HEK293 (cell line): ENCODE data around the gene CSPG4.

Source experiments
- CTCF ChIP-seq: fragments of 450-650 bp; formaldehyde crosslinking; IDR thresholded peaks from 2 replicates; pipeline ENCODE4 v1.5.1; 2016; ENCODE audit warnings: missing biosample characterization, missing genetic modification characterization
- PBX3 ChIP-seq: sonication (generic); formaldehyde crosslinking; IDR thresholded peaks from 2 replicates; pipeline ENCODE4 v1.8.1; 2022; ENCODE audit warnings: mild to moderate bottlenecking, moderate library complexity, missing genetic modification reagents
- REST ChIP-seq: fragments of 450-650 bp; formaldehyde crosslinking; IDR thresholded peaks from 2 replicates; pipeline ENCODE4 v1.5.1; 2016; ENCODE audit warnings: missing biosample characterization, missing genetic modification characterization
- ZBTB49 ChIP-seq: fragments of 450-650 bp; formaldehyde crosslinking; IDR thresholded peaks from 2 replicates; pipeline ENCODE4 v1.5.1; 2016; ENCODE audit warnings: missing biosample characterization, missing genetic modification characterization, low read depth
- ZNF266 ChIP-seq: fragments of 450-650 bp; formaldehyde crosslinking; IDR thresholded peaks from 2 replicates; pipeline ENCODE4 v1.5.1; 2016; ENCODE audit warnings: missing biosample characterization, missing genetic modification characterization, low read depth
- ZNF335 ChIP-seq: fragments of 450-650 bp; formaldehyde crosslinking; conservative IDR thresholded peaks from 2 replicates; pipeline ENCODE4 v1.5.1; 2016; ENCODE audit warnings: missing biosample characterization, missing genetic modification characterization
- ZNF362 ChIP-seq: fragments of 450-650 bp; formaldehyde crosslinking; IDR thresholded peaks from 2 replicates; pipeline ENCODE4 v1.5.1; 2016; ENCODE audit warnings: missing biosample characterization, missing genetic modification characterization
- ZNF426 ChIP-seq: fragments of 450-650 bp; formaldehyde crosslinking; IDR thresholded peaks from 2 replicates; pipeline ENCODE4 v1.5.1; 2017; ENCODE audit warnings: missing biosample characterization, missing genetic modification characterization, mild to moderate bottlenecking, inconsistent platforms, moderate library complexity
- ZNF837 ChIP-seq: fragments of 450-650 bp; formaldehyde crosslinking; IDR thresholded peaks from 2 replicates; pipeline ENCODE4 v1.5.1; 2016; ENCODE audit warnings: missing biosample characterization, missing genetic modification characterization

- TF ChIP-seq ZBTB49 (tag by site-specific recombination) (no peak), CTCF (tag by site-specific recombination) (no peak), ZNF362 (no peak), ZNF837 (tag by site-specific recombination) (no peak), ZNF335 (tag by site-specific recombination) (no peak), ZNF426 (tag by site-specific recombination) (no peak), PBX3 (CRISPR knock-in tag) (no peak), REST (no peak), ZNF266 (tag by site-specific recombination) (no peak)
These were observed 43.3 kb downstream of the CSPG4 start for GRCh38 chr15:75669191-75669878.
